Upper lobe of left lung (tissue), 6 donors: ENCODE measurements around the gene WNK2. TPM values are rescaled to one million over a fixed set of nuclear protein-coding genes. Genes with fewer than 3 reads are reported as not detected.

Experiments used
- ATAC-seq, 2 donors: fragments of 200-7000 bp; cut with Tn5 transposase; one replicate each; pipeline ENCODE4 v1.9.1; 2022; ENCODE audit warnings: mild to moderate bottlenecking in 2 of 2, moderate library complexity in 2 of 2; ENCODE audit not compliant: low FRiP score in 2 of 2
- DNase-seq, 2 donors: peaks; one replicate each; pipeline ENCODE4 v3.0.0-alpha.2; 2019 to 2020
- H3K27ac ChIP-seq, 4 donors: fragments of 200-600 bp; sonication (generic); one replicate each; pipeline ENCODE4 v1.5.1; 2016 to 2019
- H3K27me3 ChIP-seq, 4 donors: fragments of 200-600 bp; sonication (generic); one replicate each; pipeline ENCODE4 v1.5.1; 2017 to 2019
- H3K36me3 ChIP-seq, 4 donors: fragments of 200-600 bp; sonication (generic); one replicate each; pipeline ENCODE4 v1.5.1; 2016 to 2019
- H3K4me1 ChIP-seq, 4 donors: fragments of 200-600 bp; sonication (generic); one replicate each; pipeline ENCODE4 v1.5.1; 2018 to 2019
- H3K4me3 ChIP-seq, 4 donors: fragments of 200-600 bp; sonication (generic); one replicate each; pipeline ENCODE4 v1.5.1; 2017 to 2019; ENCODE audit warnings: mild to moderate bottlenecking in 2 of 4, moderate library complexity in 1 of 4
- H3K9me3 ChIP-seq, 4 donors: fragments of 200-600 bp; sonication (generic); one replicate each; pipeline ENCODE4 v1.5.1; 2018 to 2019
- CTCF ChIP-seq, 6 experiments: fragments of 450-650 bp in 4 of 6; fragments of 200-600 bp in 2 of 6; sonication (generic) in 2 of 6; IDR thresholded peaks; one replicate each; pipeline ENCODE4 v1.5.1; 2016 to 2019; ENCODE audit warnings: antibody characterized with exemption in 6 of 6
- EP300 ChIP-seq, 4 donors: sonication (generic); formaldehyde crosslinking; IDR thresholded peaks; one replicate each; pipeline ENCODE4 v1.5.1; 2017; ENCODE audit warnings: antibody characterized with exemption in 4 of 4, control low read depth in 2 of 4
- POLR2A ChIP-seq, 4 donors: fragments of 450-650 bp; IDR thresholded peaks; one replicate each; pipeline ENCODE4 v1.5.1; 2016 to 2017; ENCODE audit warnings: antibody characterized with exemption in 4 of 4, mild to moderate bottlenecking in 2 of 4
- POLR2AphosphoS5 ChIP-seq, 2 donors: sonication (generic); formaldehyde crosslinking; IDR thresholded peaks; one replicate each; pipeline ENCODE4 v1.5.1; 2017; ENCODE audit warnings: antibody characterized with exemption in 2 of 2
- WGBS, 2 donors: methylation state at CpG; one replicate each; pipeline ENCODE4 v1.1.5; 2017 to 2018; 5-methylcytosine and 5-hydroxymethylcytosine counted together
- total RNA-seq, 6 donors: library from RNA; depleted of rRNA in 4 of 6; stranded (reverse); fragments of >200 nt in 4 of 6; gene quantifications; one replicate each; pipeline versions ENCODE4 v1.1.0 to v1.2.1, GENCODE V29; 2016 to 2021
- donor health status: DM: no; HTN: no; CAD: no; lungs with moderate emphysema.
- donor health status: DM: no; HTN: yes; CAD: no; lungs with severe emphysema.

Gene WNK2
- total RNA-seq, 6 donors from 2014 or later: 1.1 to 11.5 (median 7.3) TPM

- TF ChIP-seq EP300 (IDR thresholded peaks at IDR 0.05) (no peak), POLR2AphosphoS5 (IDR thresholded peaks at IDR 0.05) (no peak), CTCF (IDR thresholded peaks at IDR 0.05) (no peak), POLR2A (IDR thresholded peaks at IDR 0.05) (no peak)
- DNase-seq (peak in 1 of 2 donors; percentile 18), ATAC-seq (no peak)
- H3K27ac ChIP-seq: no peak overlapping the region
- 68 to 74% methylated on average over 8 of the region's 8 CpGs for WGBS, 2 donors
- H3K36me3 ChIP-seq: no peaks in the 10 kb centered on the region
- H3K4me3 ChIP-seq: no peak overlapping the region
- H3K9me3 ChIP-seq: no peaks in the 10 kb centered on the region
- H3K4me1 ChIP-seq: no peaks in the 10 kb centered on the region
- H3K27me3 ChIP-seq: no peaks in the 10 kb centered on the region
Observed at GRCh38 chr9:93288341-93288740, 104.4 kb downstream of the WNK2 start.

- DNase-seq (peak; percentile 19 to 74), ATAC-seq (peak in 1 of 2 donors; percentile 15)
- H3K4me3 ChIP-seq: no peak overlapping the region
- no peaks in the 10 kb centered on the region for H3K4me1 ChIP-seq
- 87 to 91% methylated on average over 6 to 23 of the region's 32 CpGs for WGBS, 2 donors
- no peaks in the 10 kb centered on the region for H3K9me3 ChIP-seq
- no peaks in the 10 kb centered on the region for H3K36me3 ChIP-seq
- TF ChIP-seq POLR2AphosphoS5 (IDR thresholded peaks at IDR 0.05) (no peak), EP300 (IDR thresholded peaks at IDR 0.05) (no peak), POLR2A (IDR thresholded peaks at IDR 0.05) (no peak), CTCF (IDR thresholded peaks at IDR 0.05) (no peak)
- H3K27me3 ChIP-seq: no peaks in the 10 kb centered on the region
- no peak overlapping the region for H3K27ac ChIP-seq
Observed at GRCh38 chr9:93288891-93289883, 105.2 kb downstream of the WNK2 start.

GRCh38 chr9:93290495-93291434 is 106.8 kb downstream of the WNK2 start:
- H3K27me3 ChIP-seq: no peaks in the 10 kb centered on the region
- WGBS, 2 donors: 84 to 86% methylated on average over 20 to 21 of the region's 21 CpGs
- H3K4me1 ChIP-seq: no peaks in the 10 kb centered on the region
- no peaks in the 10 kb centered on the region for H3K9me3 ChIP-seq
- DNase-seq (no peak), ATAC-seq (no peak)
- H3K4me3 ChIP-seq: no peak overlapping the region
- TF ChIP-seq CTCF (IDR thresholded peaks at IDR 0.05): no peak
- no peak for TF ChIP-seq POLR2A (IDR thresholded peaks at IDR 0.05)
- no peak for TF ChIP-seq EP300 (IDR thresholded peaks at IDR 0.05)
- TF ChIP-seq POLR2AphosphoS5 (IDR thresholded peaks at IDR 0.05): no peak
- H3K27ac ChIP-seq: no peak overlapping the region
- no peaks in the 10 kb centered on the region for H3K36me3 ChIP-seq

GRCh38 chr9:93291536-93292287 is 107.8 kb downstream of the WNK2 start:
- no peaks in the 10 kb centered on the region for H3K4me1 ChIP-seq
- ATAC-seq (no peak), DNase-seq (no peak)
- H3K9me3 ChIP-seq: no peaks in the 10 kb centered on the region
- H3K36me3 ChIP-seq: no peaks in the 10 kb centered on the region
- H3K27ac ChIP-seq: no peak overlapping the region
- no peak overlapping the region for H3K4me3 ChIP-seq
- WGBS, 2 donors: 82% methylated on average over 19 of the region's 19 CpGs
- TF ChIP-seq POLR2A (IDR thresholded peaks at IDR 0.05) (no peak), EP300 (IDR thresholded peaks at IDR 0.05) (no peak), POLR2AphosphoS5 (IDR thresholded peaks at IDR 0.05) (no peak), CTCF (IDR thresholded peaks at IDR 0.05) (no peak)
- H3K27me3 ChIP-seq: no peaks in the 10 kb centered on the region
